Neural cell (in vitro differentiated cells): Measurements from ENCODE around the gene ANKRD39. TPM values are rescaled to one million over a fixed set of nuclear protein-coding genes. Genes with fewer than 3 reads are reported as not detected.

Source experiments
- H2AFZ ChIP-seq: fragments of 200-600, 300-800 bp; sonication (generic), shearing (Covaris generic); 2 replicates; pipeline ENCODE4 v1.6.0; 2014; ENCODE audit warnings: low read depth, mild to moderate bottlenecking, antibody characterized with exemption, low read length, moderate library complexity
- H3F3A ChIP-seq: fragments of 200-600 bp; shearing (Covaris generic); 2 replicates; pipeline ENCODE4 v1.6.1; 2016; ENCODE audit warnings: mild to moderate bottlenecking, moderate library complexity, mixed read lengths, antibody characterized with exemption, low read length; ENCODE audit not compliant: insufficient read depth, poor library complexity, severe bottlenecking
- H3K27ac ChIP-seq: fragments of 200-600, 300-800 bp; sonication (generic), shearing (Covaris generic); 2 replicates; pipeline ENCODE4 v1.5.1; 2014; ENCODE audit warnings: mild to moderate bottlenecking, low read length, moderate library complexity
- H3K27me3 ChIP-seq: fragments of 300-800, 200-600 bp; sonication (generic), shearing (Covaris generic); 2 replicates; pipeline ENCODE4 v1.6.0; 2014; ENCODE audit warnings: mild to moderate bottlenecking, low read depth, low read length, moderate library complexity; ENCODE audit not compliant: insufficient read depth
- H3K36me3 ChIP-seq: fragments of 300-800, 200-600 bp; sonication (generic), shearing (Covaris generic); 2 replicates; pipeline ENCODE4 v1.5.1; 2014; ENCODE audit warnings: mild to moderate bottlenecking, antibody characterized with exemption, low read length, moderate library complexity; ENCODE audit not compliant: insufficient read depth
- H3K4me2 ChIP-seq: fragments of 300-800, 200-600 bp; sonication (generic), shearing (Covaris generic); 2 replicates; pipeline ENCODE4 v1.6.0; 2014; ENCODE audit warnings: mild to moderate bottlenecking, low read length
- H3K4me3 ChIP-seq: fragments of 300-800, 200-600 bp; sonication (generic), shearing (Covaris generic); 2 replicates; pipeline ENCODE4 v1.5.1; 2014; ENCODE audit warnings: mild to moderate bottlenecking, low read length, moderate library complexity
- H3K79me2 ChIP-seq: fragments of 200-600 bp; shearing (Covaris generic); replicated peaks from 2 replicates; pipeline ENCODE4 v1.6.0; 2014; ENCODE audit warnings: mild to moderate bottlenecking, low read length, moderate library complexity; ENCODE audit not compliant: insufficient read depth
- H3K9ac ChIP-seq: fragments of 300-800, 200-600 bp; sonication (generic), shearing (Covaris generic); 2 replicates; pipeline ENCODE4 v1.6.1; 2016; ENCODE audit warnings: mild to moderate bottlenecking, low read length, mixed read lengths
- H3K9me2 ChIP-seq: fragments of 200-600 bp; shearing (Covaris generic); 2 replicates; pipeline ENCODE4 v1.6.1; 2016; ENCODE audit warnings: mild to moderate bottlenecking, low read length, mixed read lengths; ENCODE audit not compliant: insufficient read depth
- H3K9me3 ChIP-seq: fragments of 200-600, 300-800 bp; sonication (generic), shearing (Covaris generic); 2 replicates; pipeline ENCODE4 v1.6.1; 2016; ENCODE audit warnings: mild to moderate bottlenecking, mixed run types, low read length, moderate library complexity, mixed read lengths
- H4K20me1 ChIP-seq: fragments of 200-600 bp; shearing (Covaris generic); 2 replicates; pipeline ENCODE4 v1.6.1; 2016; ENCODE audit warnings: mild to moderate bottlenecking, mixed run types; ENCODE audit not compliant: insufficient read depth
- CTCF ChIP-seq: fragments of 450-650 bp; IDR thresholded peaks from 2 replicates; pipeline ENCODE4 v1.5.1; 2014; ENCODE audit warnings: antibody characterized with exemption, mild to moderate bottlenecking, moderate library complexity; ENCODE audit not compliant: poor library complexity, severe bottlenecking
- EP300 ChIP-seq: fragments of 450-650 bp; conservative IDR thresholded peaks from 2 replicates; pipeline ENCODE4 v1.6.1; 2014; ENCODE audit warnings: antibody characterized with exemption, mild to moderate bottlenecking, moderate library complexity; ENCODE audit not compliant: poor library complexity, severe bottlenecking
- EZH2 ChIP-seq: fragments of 200-600, 300-800 bp; shearing (Covaris generic), sonication (generic); IDR thresholded peaks from 2 replicates; pipeline ENCODE4 v1.6.1; 2014; ENCODE audit warnings: antibody characterized with exemption, low read length, borderline replicate concordance, mild to moderate bottlenecking; ENCODE audit not compliant: insufficient read depth, poor library complexity, severe bottlenecking
- MXI1 ChIP-seq: fragments of 450-650 bp; conservative IDR thresholded peaks from 2 replicates; pipeline ENCODE4 v1.6.1; 2014; ENCODE audit warnings: antibody characterized with exemption, mild to moderate bottlenecking; ENCODE audit not compliant: poor library complexity, severe bottlenecking
- POLR2AphosphoS5 ChIP-seq: IDR thresholded peaks from 2 replicates; pipeline ENCODE4 v1.6.1; 2012
- RAD21 ChIP-seq: fragments of 450-650 bp; conservative IDR thresholded peaks from 2 replicates; pipeline ENCODE4 v1.6.1; 2014; ENCODE audit warnings: antibody characterized with exemption, mild to moderate bottlenecking, moderate library complexity
- REST ChIP-seq: IDR thresholded peaks from 2 replicates; pipeline ENCODE4 v1.6.1; 2012; ENCODE audit warnings: borderline replicate concordance
- SMC3 ChIP-seq: fragments of 450-650 bp; conservative IDR thresholded peaks from 2 replicates; pipeline ENCODE4 v1.6.1; 2014; ENCODE audit warnings: antibody characterized with exemption, mild to moderate bottlenecking, moderate library complexity; ENCODE audit not compliant: poor library complexity
- TAF1 ChIP-seq: IDR thresholded peaks from 2 replicates; pipeline ENCODE4 v1.6.1; 2012; ENCODE audit warnings: low read depth
- polyA plus RNA-seq: library from polyadenylated mRNA; depleted of rRNA; stranded (reverse); fragments of >200 nt; gene quantifications from 2 replicates; pipeline ENCODE4 v1.2.3, GENCODE V29; 2014

ANKRD39 gene
- polyA plus RNA-seq, 1 donor from 2014 or later = 30.7 TPM

- H3K9me3 ChIP-seq = no peaks in the 10 kb centered on the region
- no peak overlapping the region for H3K4me2 ChIP-seq
- no peaks in the 10 kb centered on the region for H3K79me2 ChIP-seq
- no peaks in the 10 kb centered on the region for H3K9me2 ChIP-seq
- H3K36me3 ChIP-seq = no peaks in the 10 kb centered on the region
- no peak overlapping the region for H3K27ac ChIP-seq
- H3K4me3 ChIP-seq = no peak overlapping the region
- no peaks in the 10 kb centered on the region for H3F3A ChIP-seq
- H3K9ac ChIP-seq = no peak overlapping the region
- TF ChIP-seq SMC3 = no peak
- H2AFZ ChIP-seq = no peak overlapping the region
- H3K27me3 ChIP-seq = no peaks in the 10 kb centered on the region
- no peaks in the 10 kb centered on the region for H4K20me1 ChIP-seq
Observed at GRCh38 chr2:96838345-96839292, 19.2 kb downstream of the ANKRD39 start.

- H4K20me1 ChIP-seq = no peaks in the 10 kb centered on the region
- no peaks in the 10 kb centered on the region for H3K36me3 ChIP-seq
- H3K4me3 ChIP-seq = no peak overlapping the region
- no peak overlapping the region for H3K4me2 ChIP-seq
- H3K27ac ChIP-seq = no peak overlapping the region
- no peaks in the 10 kb centered on the region for H3K9me3 ChIP-seq
- TF ChIP-seq EZH2 = no peak
- TF ChIP-seq REST = no peak
- H3F3A ChIP-seq = no peaks in the 10 kb centered on the region
- no peak overlapping the region for H3K9ac ChIP-seq
- H2AFZ ChIP-seq = no peak overlapping the region
- no peaks in the 10 kb centered on the region for H3K27me3 ChIP-seq
- no peaks in the 10 kb centered on the region for H3K79me2 ChIP-seq
- no peaks in the 10 kb centered on the region for H3K9me2 ChIP-seq
Observed at GRCh38 chr2:96837575-96837974, 20.2 kb downstream of the ANKRD39 start.

- Histone ChIP-seq H3K4me3 (no peak overlapping the region), H2AFZ (no peak overlapping the region), H3K9me3 (no peaks in the 10 kb centered on the region), H3K27me3 (no peaks in the 10 kb centered on the region), H3F3A (no peaks in the 10 kb centered on the region), H4K20me1 (no peaks in the 10 kb centered on the region), H3K9ac (no peak overlapping the region), H3K9me2 (no peaks in the 10 kb centered on the region), H3K27ac (no peak overlapping the region), H3K79me2 (no peaks in the 10 kb centered on the region), H3K36me3 (no peaks in the 10 kb centered on the region), H3K4me2 (no peak overlapping the region)
- TF ChIP-seq MXI1 (no peak), POLR2AphosphoS5 (no peak), SMC3 (no peak), EZH2 (no peak), EP300 (no peak), RAD21 (no peak), CTCF (no peak), REST (no peak), TAF1 (no peak)
Observed at GRCh38 chr2:96835830-96836229, 22.0 kb downstream of the ANKRD39 start.
